HG03095 (cell line): ENCODE measurements around the gene APBB2.
"Not testable (repeated sequence)": the region's sequence is repeated elsewhere in the genome, so short reads cannot be mapped to it uniquely, and the experiment has no call there.

Experiments used
- ATAC-seq: cut with Tn5 transposase; IDR thresholded peaks from one replicate; pipeline ENCODE4 v1.9.1; 2021; ENCODE audit warnings: moderate library complexity; ENCODE audit not compliant: unreplicated experiment

Gene APBB2

GRCh38 chr4:41029098-41029497 is 185.2 kb downstream of the APBB2 start:
- ATAC-seq: no peak

DNA sequence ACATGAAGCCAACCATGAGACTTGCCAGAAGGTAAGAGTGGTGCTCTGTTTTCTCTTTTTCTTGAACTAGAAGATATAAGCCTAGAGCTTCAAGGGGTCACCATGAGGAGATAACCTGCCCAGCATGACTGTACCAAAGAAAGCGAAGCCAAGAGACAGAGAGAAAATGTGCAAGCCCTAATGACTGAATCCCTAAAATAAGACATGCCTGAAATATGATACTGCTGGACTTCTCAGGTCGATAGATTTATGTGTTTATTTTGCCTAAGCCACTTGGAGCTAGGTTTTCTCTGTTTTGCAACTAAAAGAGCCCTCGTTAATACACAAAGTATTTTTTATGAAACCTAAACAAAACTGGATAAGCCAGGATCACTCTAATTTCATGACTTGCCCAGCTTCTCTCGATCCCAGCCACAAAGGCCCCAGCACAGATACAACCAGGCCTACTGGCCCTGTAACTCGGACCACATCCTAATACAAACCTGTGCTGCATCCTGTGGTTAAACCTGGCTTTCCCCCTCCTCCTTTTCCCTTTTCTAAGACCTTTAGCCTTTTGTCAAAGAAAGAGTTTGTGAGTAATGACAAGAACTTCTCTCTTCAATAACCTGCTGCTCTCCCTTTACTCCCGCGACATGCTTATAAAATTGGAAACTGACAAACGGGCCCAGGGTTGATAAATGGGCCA is 185.8 kb downstream of the APBB2 start:
- ATAC-seq: no peak

DNA sequence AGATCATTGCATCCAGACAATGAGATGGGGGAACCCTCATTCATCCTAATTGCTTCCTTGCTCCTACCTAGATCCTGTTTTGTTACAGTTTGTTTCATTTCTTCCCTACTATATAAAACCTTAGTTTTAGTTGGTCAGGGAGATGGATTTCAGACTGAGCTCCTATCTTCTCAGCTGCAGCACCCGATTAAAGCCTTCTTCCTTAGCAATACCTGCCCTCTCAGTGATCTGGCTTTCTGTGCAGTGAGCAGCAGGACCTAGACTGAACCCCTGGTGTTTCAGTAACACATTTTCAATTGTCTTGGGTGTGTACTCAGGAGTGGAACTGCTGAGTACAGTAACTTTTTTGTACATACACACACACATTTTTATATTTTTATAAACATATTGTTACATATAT is 187.4 kb downstream of the APBB2 start:
- ATAC-seq: no peak

DNA sequence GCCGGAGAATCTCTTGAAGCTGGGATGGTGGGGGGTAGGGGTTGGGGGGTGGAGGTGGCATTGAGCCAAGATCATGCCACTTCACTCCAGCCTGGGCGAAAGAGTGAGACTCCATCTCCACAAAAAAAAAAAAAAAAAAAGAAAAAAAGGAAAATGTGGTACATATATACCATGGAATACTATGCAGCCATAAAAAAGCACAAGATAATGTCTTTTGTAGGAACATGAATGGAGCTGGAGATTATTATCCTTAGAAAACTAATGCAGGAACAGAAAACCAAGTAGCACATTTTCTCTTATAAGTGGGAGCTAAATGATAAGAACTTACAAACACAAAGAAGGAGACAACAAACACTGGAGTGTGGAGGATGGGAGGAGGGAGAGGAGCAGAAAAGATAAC is 188.5 kb downstream of the APBB2 start:
- ATAC-seq: no peak

DNA sequence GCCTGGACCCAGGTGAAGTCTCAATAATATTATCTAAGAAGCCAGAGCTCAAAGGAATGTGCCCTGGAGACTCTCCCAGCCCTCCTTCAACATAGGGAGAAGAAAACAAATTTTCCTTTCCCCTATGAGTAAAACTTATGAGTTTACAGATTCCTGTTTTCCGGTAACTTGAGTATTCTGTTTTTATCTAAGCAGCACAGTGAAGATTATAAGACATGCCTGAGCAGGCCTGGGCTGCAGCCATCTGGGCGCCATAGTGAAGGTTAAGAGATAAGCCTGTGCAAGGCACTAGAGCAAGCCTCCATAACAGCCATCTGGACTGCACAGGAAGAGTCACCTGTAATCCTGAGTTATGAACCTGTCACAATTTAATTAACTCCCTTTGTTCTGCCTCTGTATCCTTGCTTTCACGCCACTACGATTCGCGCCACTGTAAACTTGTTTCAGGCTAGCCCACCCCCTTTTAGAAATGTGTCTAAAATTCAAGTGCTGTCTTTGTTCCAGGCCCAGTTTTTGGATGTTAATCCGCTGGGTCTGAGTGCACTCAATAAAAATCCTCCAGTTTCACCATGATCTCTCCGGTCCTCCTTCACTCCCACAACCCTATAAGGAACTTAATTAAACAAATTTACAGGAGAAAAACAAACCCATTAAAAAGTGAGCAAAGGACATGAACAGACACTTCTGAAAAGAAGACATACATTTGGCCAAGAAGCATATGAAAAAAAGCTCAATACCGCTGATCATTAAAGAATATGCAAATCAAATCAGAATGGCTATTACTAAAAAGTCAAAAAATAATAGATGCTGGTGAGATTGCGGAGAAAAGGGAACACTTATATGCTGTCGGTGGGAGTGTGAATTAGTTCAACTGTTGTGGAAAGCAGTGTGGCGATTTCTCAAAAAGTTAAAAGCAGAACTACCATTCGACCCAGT is 189.5 kb downstream of the APBB2 start:
- ATAC-seq: no peak

- no peak for ATAC-seq
Measured at GRCh38 chr4:41022116-41022515, 192.2 kb downstream of the APBB2 start.

DNA sequence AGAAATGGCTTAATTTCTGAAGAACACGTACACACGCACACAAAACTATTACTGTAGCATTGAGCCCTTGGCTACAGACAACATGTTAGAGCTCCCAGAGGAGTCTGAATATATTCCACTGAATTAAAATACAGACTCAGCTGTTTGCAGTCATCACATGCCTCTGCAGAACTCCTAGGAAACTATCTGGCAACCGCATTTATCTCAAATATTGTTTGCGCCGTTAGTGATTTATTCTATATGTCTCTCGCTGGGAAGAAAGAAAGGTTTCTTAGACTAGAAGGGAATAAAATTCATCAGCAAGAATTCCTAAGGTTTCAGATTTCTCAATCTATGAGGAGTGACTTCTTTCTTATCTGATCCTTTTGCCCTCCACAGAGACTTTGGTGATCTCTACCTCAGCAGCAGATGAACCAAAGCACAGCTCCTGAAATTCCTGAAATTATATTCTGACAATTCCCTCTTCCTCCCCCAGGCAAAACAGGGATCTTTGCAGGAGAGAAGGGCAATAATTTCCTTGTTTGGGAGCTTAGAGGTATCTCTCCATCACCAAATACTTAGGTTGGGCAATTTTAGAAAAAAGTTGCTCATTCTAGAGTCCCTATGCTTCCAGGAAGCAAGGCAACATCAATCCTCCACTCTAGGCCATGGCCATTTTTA is 199.2 kb downstream of the APBB2 start:
- ATAC-seq: no peak

- ATAC-seq: no peak
Measured at GRCh38 chr4:41014158-41014557, 200.2 kb downstream of the APBB2 start.

DNA sequence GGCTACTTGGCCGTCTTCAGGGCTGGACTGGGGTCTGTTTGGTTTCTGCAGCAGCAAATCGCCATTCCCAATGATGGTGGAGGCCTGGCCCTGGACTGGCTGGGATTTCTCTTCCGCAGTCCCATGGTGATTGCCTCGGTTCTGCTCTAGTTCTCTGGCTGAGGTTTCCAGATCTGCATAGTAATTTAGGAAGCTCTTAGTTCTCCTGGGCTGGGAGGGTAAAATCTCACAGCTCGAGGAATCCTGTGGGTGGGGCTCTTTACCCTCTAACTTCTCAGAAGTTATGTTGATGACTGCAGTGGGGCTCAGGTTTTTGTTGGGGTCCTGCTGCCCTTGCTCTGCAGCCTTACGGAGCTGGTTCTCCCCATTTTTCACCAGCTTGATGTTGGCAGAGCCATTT is 200.6 kb downstream of the APBB2 start:
- ATAC-seq: no peak

DNA sequence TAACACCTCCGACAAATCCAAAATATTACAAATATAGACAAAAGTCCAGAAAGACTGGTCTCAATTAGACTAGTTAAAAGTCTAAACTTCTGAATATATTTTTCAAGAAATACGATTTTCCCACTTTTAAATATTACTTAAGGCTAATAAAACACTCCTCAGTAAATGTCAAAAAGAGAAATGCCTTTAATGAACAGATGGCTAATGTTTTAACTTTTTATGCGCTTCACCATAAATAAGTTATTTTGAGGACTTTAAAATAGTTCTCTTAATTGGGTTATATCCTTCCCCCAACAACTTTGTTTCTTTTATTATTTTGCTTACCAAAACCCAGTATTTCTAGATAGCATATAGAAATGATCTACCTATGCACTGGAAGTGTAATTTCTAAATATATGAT is 201.4 kb downstream of the APBB2 start:
- no peak for ATAC-seq

GRCh38 chr4:41012293-41012692 is 202.0 kb downstream of the APBB2 start:
- ATAC-seq: no peak

DNA sequence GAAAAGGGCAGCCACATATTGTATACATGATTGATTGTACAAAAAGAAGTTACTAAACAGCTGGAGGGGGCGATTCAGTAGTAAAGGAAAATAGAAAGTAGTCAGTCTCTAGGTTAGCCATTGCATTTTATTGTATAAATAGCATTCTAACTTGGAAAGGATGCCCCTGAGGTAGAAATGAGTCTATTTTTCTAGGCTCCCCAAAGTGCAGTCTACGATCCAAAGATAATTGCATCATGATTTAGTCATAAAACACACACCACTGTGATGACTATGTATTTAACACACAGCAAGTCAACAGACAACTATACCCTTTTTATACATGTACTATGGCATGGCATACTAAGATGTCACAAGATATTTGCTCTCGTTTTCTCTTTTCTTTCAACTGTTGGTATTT is 204.9 kb downstream of the APBB2 start:
- ATAC-seq: no peak

DNA sequence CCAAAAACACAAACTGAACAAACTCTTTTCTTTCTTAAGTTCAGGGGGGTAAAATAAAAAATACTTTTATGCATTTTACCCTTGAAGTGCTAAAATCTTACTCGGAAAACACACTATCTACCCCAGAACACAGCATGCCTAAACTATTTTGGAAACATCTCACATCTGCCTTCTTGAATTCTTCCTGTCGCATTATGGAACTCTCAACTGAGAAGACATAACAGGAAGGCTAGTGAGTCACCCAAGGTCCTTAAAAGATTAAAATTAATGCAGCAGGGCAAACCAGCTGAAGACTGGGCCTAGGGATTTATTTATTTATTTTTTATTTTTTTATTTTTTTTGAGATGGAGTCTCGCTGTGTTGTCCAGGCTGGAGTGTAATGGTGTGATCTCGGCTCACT is 208.2 kb downstream of the APBB2 start:
- no peak for ATAC-seq

DNA sequence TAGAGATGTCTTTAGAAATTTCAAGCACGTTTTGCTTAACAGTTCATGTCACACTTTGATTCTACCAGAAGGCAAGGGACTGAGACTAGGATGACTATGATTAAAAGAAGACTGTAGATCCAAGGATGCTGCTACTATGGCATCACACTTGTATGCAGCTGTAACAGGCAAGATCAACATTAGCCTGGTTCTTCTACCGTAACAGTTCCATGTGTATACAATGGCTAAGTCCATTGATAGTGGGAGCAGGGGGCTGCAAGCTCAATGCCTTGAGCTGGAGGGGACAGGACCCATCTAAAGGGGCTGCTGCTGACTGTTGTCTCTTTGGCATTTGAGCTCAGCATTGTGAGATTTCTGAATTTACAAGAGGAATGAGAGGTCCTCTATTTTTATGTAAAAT is 212.0 kb downstream of the APBB2 start:
- ATAC-seq: no peak

- ATAC-seq: no peak
Measured at GRCh38 chr4:41000356-41000755, 214.0 kb downstream of the APBB2 start.

DNA sequence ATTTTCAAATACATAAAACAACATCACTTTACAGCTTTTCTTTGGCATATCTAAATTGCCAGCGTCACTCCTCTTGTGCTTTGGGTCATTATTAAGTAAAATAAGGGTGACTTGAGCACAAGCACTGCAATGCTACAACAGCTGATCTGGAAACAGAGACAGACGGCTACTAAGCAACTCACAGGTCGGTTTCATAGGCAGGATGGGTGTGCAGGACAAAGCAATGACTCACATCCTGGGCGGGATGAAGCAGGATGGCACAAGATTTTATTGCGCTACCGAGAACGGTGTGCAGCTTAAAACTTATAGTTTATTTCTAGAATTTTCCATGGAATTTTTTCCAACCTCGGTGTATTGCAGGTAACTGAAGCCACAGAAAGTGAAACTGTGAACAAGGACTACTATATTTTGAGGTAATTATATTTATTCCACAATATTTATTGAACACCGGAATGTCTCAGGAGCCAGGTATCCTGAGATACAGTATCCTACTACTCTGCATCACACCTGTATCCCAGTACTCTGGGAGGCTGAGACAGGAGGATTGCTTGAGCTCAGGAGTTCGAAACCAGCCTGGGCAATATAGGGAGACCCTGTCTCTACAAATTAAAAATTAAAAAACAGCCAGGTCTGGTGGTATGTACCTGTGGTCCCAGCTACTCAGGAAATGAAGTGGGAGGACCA is 215.5 kb downstream of the APBB2 start:
- ATAC-seq: no peak

DNA sequence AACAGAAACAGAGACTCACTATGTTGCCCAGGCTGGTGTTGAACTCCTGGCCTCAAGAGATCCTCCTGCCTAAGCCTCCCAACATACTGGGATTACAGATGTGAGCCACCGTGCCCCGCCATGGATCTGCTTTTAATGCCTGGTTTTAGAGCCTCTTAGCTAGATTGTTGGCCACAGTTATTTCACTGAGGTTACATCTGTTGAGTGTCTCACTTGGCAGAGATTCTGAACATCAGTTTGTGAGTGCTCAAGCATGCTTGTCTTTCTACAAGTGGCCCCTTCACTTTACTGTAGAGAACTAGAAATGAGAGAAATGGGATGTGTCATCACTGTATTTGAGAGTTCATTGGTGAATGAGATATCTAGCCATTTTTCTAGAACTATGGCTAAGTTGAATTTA is 218.5 kb downstream of the APBB2 start:
- no peak for ATAC-seq

- ATAC-seq: not testable (repeated sequence)
Measured at GRCh38 chr4:40994321-40994720, 220.0 kb downstream of the APBB2 start.

GRCh38 chr4:40993296-40993693 is 221.0 kb downstream of the APBB2 start:
- not testable (repeated sequence) for ATAC-seq

DNA sequence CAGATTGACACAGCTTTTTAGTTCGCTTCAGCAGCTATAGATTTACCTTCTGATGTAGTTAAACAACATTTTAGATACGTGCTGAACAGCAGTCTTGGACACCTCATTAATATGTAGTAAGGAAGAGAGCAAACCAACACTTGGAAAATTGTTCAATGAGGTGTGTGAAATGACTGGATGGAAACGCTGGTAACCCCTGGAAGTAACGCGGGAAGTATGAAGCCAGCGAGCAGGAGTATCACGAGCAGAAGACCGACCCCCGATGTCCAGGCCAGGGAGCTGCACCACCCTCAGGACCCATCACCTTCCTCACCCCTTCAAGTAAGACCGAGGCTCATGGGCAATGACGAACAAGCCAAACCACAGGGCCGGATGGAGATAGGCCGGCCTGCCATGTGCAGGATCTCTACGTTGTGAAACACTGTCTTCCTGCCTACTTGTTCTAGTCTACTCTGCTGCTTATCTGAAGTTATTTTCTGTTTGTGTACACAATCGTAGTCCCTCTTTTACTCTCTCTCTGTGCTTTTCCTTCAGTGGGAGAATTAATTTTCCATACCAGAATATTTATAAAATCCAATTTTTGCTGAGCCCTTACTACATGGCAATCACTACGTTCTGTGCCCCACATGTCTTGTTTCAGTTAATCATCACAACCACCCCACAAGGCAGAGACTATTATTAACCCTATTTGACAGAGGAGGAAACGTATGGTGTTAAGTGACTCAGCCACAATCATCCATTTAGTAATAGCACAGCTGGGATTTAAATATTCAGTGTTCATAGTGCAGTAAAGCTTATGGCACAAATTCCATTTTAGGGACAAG is 221.7 kb downstream of the APBB2 start:
- peak; percentile 69 for ATAC-seq
